Activated CD4-positive, alpha-beta T cell treated with anti-CD3 and anti-CD28 coated beads for 36 hours (primary cell): ENCODE data around the gene LSM12. TPM values are rescaled to one million over a fixed set of nuclear protein-coding genes. Genes with fewer than 3 reads are reported as not detected.
"Not testable (repeated sequence)": the region's sequence is repeated elsewhere in the genome, so short reads cannot be mapped to it uniquely, and the experiment has no call there.

Experiments
- ATAC-seq: fragments of 200-7000 bp; cut with Tn5 transposase; one replicate; pipeline ENCODE4 v1.10.0; 2021; ENCODE audit warnings: mild to moderate bottlenecking, moderate library complexity
- CTCF ChIA-PET: fragments of 350-600 bp; sonication (Branson Sonifier 250); formaldehyde crosslinking; loops from one replicate; lab custom pipeline; 2021; ENCODE audit warnings: antibody characterized with exemption; lab: Charles Lee
- POLR2A ChIA-PET: fragments of 350-600 bp; sonication (Branson Sonifier 250); formaldehyde crosslinking; loops from one replicate; lab custom pipeline; 2021; ENCODE audit warnings: antibody characterized with exemption, inconsistent platforms; lab: Charles Lee
- DNase-seq: peaks from one replicate; pipeline ENCODE4 v3.0.0-alpha.2; 2020
- H3K27ac Mint-ChIP-seq: one replicate; pipeline ENCODE4 v1.8.0; 2021; ENCODE audit warnings: mixed read lengths
- H3K27me3 Mint-ChIP-seq: one replicate; pipeline ENCODE4 v1.8.0; 2021; ENCODE audit warnings: mixed read lengths
- H3K36me3 Mint-ChIP-seq: one replicate; pipeline ENCODE4 v1.8.0; 2021; ENCODE audit warnings: low read depth, mixed read lengths
- H3K4me1 Mint-ChIP-seq: one replicate; pipeline ENCODE4 v1.8.0; 2021; ENCODE audit warnings: mixed read lengths
- H3K4me3 Mint-ChIP-seq: one replicate; pipeline ENCODE4 v1.8.0; 2021; ENCODE audit warnings: mild to moderate bottlenecking, moderate library complexity, mixed read lengths
- H3K9me3 Mint-ChIP-seq: one replicate; pipeline ENCODE4 v1.8.0; 2021; ENCODE audit warnings: low read depth, mixed read lengths
- intact Hi-C, 2 experiments: fragments of 100-400 bp; cut with DNase I in 1 of 2; cut with micrococcal nuclease in 1 of 2; formaldehyde crosslinking; loops; one replicate each; pipeline versions ENCODE4 v1.14.2 to v1.15.1; 2022 to 2024; cut with DNase I, micrococcal nuclease
- total RNA-seq, 2 experiments: library from RNA; stranded (reverse); gene quantifications; one replicate each; pipeline ENCODE4 v1.2.3, GENCODE V29; 2021

LSM12 gene
- total RNA-seq, 2 experiments from 2014 or later: 93.1 to 102 TPM

DNA sequence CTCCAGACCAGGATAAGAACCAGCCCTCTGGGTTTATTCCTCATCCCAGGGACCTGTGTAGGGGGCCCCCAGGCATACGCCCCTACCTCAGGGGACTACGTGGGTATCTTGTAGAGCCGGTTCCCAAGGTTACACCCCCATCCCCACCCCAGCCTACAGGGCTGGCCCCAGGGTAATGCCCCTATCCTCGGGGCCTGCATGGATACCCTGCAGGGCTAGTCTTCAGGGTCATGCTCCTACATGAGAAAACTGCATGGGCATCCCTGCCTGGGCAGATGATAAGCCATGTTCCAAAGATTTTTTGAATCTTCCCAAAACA lies 42.8 kb upstream of the LSM12 start:
- Mint-ChIP-seq H3K9me3 (no peaks in the 10 kb centered on the region), H3K4me3 (no peak overlapping the region), H3K4me1 (peaks cover 13% of the 10 kb centered on the region), H3K36me3 (no peaks in the 10 kb centered on the region), H3K27me3 (no peaks in the 10 kb centered on the region), H3K27ac (no peak overlapping the region)
- DNase-seq (no peak), ATAC-seq (no peak)
- intact Hi-C loops: no loop called here
- CTCF ChIA-PET: interaction anchor here (0.7 to 1.2 kb wide), 2 partner anchors 9 to 14 kb away, joined by 3 read pairs; partner anchors contain the start of gene HDAC5
- POLR2A ChIA-PET: no interaction called here

DNA sequence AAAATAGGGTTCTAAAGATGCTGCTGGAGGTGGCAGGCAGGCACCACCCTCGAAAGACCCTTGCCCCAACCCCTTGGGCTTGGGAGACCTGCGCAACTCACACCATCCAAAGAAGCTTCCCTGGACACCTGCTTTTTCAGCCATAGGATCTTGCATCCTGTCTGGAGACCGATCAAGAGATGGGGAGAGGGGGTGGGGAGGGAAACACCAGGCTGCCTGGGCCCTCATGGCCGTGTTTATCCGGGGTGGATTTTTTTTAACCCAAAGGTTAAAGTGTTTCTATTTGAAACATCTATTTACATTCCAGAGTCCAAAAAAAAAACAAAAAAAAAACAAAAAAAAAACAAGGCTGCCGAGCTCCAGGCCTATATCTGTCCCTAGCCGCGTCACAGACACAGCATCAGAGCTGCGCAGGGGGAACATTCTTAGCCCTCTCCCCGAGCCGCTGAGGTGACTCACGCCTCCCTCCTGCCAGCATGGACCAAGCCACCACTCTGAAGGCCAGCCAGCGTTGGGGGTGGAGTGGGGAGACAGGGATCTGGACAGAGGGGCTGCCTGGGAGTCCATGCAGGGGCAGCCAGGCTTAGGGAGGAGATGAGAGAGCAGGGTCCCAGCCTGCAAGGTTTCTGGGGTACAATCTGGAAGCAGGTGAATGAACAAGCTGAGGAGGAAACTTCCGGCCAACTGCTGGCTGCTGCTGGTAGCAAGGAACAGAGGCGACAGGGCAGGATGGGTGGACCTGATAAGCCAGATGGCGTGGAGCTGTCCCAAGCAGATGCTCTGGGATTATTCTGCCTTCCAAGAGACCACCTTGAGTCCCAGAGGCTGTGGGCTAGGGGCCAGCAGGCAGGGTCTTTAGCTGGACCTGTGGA lies 42.2 kb upstream of the LSM12 start:
- ATAC-seq (no peak), DNase-seq (no peak)
- ChIA-PET CTCF (interaction anchor here (0.7 to 1.2 kb wide), 2 partner anchors 10 to 15 kb away, joined by 3 read pairs; partner anchors contain the start of gene HDAC5), POLR2A (no interaction called here)
- intact Hi-C loops: no loop called here
- no peak overlapping the region for H3K4me3 Mint-ChIP-seq
- H3K36me3 Mint-ChIP-seq: no peaks in the 10 kb centered on the region
- no peaks in the 10 kb centered on the region for H3K9me3 Mint-ChIP-seq
- peaks cover 13% of the 10 kb centered on the region for H3K4me1 Mint-ChIP-seq
- no peak overlapping the region for H3K27ac Mint-ChIP-seq
- no peaks in the 10 kb centered on the region for H3K27me3 Mint-ChIP-seq

DNA sequence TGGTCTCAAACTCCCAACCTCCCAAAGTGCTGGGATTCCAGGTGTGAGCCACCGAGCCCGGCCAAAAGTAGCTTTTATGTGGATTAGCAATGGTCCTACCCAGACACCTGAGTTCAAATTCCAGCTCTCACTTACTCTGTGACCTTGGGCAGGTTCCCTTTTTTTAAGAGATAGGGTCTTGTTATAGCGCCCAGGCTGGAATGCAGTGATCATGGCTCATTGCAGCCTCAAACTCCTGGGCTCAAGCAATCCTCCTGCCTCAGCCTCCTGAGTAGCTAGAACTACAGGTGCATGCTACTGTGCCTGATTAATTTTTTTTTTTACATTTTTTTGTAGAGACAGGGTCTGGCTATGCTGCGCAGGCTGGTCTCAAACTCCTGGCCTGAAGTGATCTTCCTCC lies 40.3 kb upstream of the LSM12 start:
- CTCF ChIA-PET: interaction anchor here (0.7 to 1.7 kb wide), 3 partner anchors 9 to 24 kb away, joined by 3 to 8 read pairs (median 5); no protein-coding TSS in a partner anchor
- no peak overlapping the region for H3K27ac Mint-ChIP-seq
- H3K9me3 Mint-ChIP-seq: no peaks in the 10 kb centered on the region
- H3K4me3 Mint-ChIP-seq: no peak overlapping the region
- ATAC-seq (no peak), DNase-seq (no peak)
- intact Hi-C loops: no loop called here
- no peaks in the 10 kb centered on the region for H3K27me3 Mint-ChIP-seq
- peaks cover 9% of the 10 kb centered on the region for H3K4me1 Mint-ChIP-seq
- peaks cover 2% of the 10 kb centered on the region for H3K36me3 Mint-ChIP-seq
- POLR2A ChIA-PET: no interaction called here

DNA sequence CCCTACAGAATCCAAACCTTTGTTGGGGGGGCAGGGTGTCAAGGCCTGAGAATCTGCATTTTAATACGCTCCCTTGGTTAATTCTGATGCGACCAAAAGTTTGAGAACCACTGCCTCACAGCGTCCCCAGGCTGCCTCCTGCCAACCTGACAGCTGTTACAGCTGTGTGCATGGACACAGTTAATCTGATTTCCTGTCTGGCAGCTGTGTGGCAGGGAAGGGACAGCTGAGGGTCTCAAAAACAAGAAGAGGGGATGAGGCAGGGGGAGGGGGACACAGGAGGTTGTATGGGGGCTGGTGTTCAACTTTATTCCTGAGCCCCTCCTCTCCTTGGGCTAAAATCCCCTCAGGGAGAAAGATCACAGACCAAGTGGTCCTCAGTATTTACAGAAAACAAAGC lies 39.5 kb upstream of the LSM12 start:
- H3K4me1 Mint-ChIP-seq: peaks cover 1% of the 10 kb centered on the region
- intact Hi-C loops: no loop called here
- no peaks in the 10 kb centered on the region for H3K27me3 Mint-ChIP-seq
- no peak for ATAC-seq
- H3K4me3 Mint-ChIP-seq: no peak overlapping the region
- no peaks in the 10 kb centered on the region for H3K9me3 Mint-ChIP-seq
- CTCF ChIA-PET: interaction anchor here (1.4 to 1.7 kb wide), 2 partner anchors 8 to 62 kb away, joined by 5 read pairs; no protein-coding TSS in a partner anchor
- H3K27ac Mint-ChIP-seq: no peak overlapping the region
- no peak for DNase-seq
- POLR2A ChIA-PET: no interaction called here
- peaks cover 2% of the 10 kb centered on the region for H3K36me3 Mint-ChIP-seq

DNA sequence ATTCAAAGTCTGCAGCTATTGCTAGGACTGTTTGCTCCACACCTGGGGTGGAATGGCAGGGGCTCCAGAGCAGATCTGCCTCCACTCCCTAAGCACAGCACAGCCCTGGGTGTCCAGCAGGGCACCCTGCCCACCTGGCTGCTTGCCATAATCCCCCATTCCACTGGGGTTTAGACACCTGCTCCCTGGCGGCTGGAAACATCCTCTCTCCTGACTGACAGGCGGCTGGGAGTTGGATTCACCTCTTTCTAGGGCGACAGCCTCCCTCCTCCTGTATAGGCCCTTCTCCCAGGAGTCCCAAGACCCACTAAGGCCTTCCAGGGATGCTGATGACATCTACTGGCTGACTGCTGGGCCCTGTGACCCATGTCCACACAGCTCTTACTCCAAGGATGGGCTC lies 39.0 kb upstream of the LSM12 start:
- ChIA-PET POLR2A (no interaction called here), CTCF (interaction anchor here (1.4 to 1.7 kb wide), 2 partner anchors 8 to 63 kb away, joined by 5 read pairs; no protein-coding TSS in a partner anchor)
- no peak for DNase-seq
- Mint-ChIP-seq H3K9me3 (no peaks in the 10 kb centered on the region), H3K4me1 (no peaks in the 10 kb centered on the region), H3K4me3 (no peak overlapping the region), H3K36me3 (peaks cover 2% of the 10 kb centered on the region), H3K27me3 (no peaks in the 10 kb centered on the region), H3K27ac (no peak overlapping the region)
- intact Hi-C loops: no loop called here
- ATAC-seq: no peak

DNA sequence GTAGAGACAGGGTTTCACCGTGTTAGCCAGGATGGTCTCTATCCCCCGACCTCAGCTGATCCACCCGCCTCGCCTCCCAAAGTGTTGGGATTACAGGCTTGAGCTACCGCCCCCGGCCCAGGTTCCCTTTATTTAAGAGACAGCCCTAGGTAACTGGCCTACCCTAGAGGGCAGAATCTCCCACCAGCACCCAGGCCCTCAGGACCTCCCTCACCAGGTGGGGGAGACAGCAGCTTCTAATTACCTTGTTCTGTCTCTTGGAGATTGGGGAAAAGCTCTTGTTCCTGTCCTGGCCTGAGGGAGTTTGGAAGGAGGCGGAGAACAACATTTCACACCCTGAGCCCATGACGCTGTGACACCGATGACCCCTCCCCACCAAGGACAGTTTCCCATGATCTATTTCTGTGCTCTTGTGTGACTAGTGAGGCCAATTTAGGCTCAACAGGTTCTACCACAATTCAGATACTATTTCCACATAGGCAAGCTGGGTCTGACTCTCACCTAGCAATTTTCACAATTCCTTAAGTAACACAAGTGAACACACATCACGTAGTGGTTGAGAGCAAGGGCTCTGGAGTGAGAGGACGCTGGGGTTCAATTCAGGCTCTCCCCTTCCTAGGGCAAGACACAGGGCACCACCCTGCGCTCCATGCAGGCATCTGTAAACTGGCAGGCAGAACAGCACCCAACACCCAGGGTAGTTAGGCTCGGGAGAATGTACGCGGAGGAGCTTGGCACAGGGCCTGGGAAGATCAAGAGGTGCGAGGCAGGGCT lies 36.6 kb upstream of the LSM12 start:
- peaks cover 3% of the 10 kb centered on the region for H3K4me1 Mint-ChIP-seq
- intact Hi-C loops: no loop called here
- no peak overlapping the region for H3K27ac Mint-ChIP-seq
- DNase-seq: no peak
- ChIA-PET CTCF (interaction anchor here (0.6 to 1.4 kb wide), 3 partner anchors 13 to 1241 kb away, joined by 3 read pairs; no protein-coding TSS in a partner anchor), POLR2A (interaction anchor here (1.0 kb wide), 1 partner anchor 15 kb away, joined by 6 read pairs; no protein-coding TSS in a partner anchor)
- peaks cover 2% of the 10 kb centered on the region for H3K36me3 Mint-ChIP-seq
- no peaks in the 10 kb centered on the region for H3K9me3 Mint-ChIP-seq
- no peaks in the 10 kb centered on the region for H3K27me3 Mint-ChIP-seq
- no peak for ATAC-seq
- H3K4me3 Mint-ChIP-seq: no peak overlapping the region

DNA sequence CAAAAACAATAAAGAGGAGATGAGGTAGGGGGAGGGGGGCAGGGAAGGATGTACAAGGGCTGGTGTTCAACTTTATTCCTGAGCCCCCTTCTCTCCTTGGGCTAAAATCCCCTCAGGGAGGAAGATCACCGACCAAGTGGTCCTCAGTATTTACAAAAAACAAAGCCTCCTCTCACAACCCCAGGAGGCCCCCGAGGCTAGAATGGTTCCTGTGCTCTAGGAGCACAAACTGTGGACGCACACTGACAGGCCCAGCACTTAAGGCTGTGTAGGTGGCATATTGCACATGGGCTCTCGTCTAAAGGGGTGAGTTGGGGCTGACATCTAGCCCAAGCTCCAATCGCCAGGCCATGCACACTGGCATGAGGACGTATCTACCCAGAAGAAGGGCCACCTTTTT lies 35.4 kb upstream of the LSM12 start:
- CTCF ChIA-PET: interaction anchor here (0.5 to 1.4 kb wide), 3 partner anchors 21 to 66 kb away, joined by 3 to 4 read pairs (median 3); no protein-coding TSS in a partner anchor
- H3K4me1 Mint-ChIP-seq, H3K36me3 Mint-ChIP-seq, intact Hi-C loops, H3K9me3 Mint-ChIP-seq, DNase-seq, H3K27ac Mint-ChIP-seq, ATAC-seq, H3K27me3 Mint-ChIP-seq, H3K4me3 Mint-ChIP-seq, POLR2A ChIA-PET: not testable (repeated sequence)

DNA sequence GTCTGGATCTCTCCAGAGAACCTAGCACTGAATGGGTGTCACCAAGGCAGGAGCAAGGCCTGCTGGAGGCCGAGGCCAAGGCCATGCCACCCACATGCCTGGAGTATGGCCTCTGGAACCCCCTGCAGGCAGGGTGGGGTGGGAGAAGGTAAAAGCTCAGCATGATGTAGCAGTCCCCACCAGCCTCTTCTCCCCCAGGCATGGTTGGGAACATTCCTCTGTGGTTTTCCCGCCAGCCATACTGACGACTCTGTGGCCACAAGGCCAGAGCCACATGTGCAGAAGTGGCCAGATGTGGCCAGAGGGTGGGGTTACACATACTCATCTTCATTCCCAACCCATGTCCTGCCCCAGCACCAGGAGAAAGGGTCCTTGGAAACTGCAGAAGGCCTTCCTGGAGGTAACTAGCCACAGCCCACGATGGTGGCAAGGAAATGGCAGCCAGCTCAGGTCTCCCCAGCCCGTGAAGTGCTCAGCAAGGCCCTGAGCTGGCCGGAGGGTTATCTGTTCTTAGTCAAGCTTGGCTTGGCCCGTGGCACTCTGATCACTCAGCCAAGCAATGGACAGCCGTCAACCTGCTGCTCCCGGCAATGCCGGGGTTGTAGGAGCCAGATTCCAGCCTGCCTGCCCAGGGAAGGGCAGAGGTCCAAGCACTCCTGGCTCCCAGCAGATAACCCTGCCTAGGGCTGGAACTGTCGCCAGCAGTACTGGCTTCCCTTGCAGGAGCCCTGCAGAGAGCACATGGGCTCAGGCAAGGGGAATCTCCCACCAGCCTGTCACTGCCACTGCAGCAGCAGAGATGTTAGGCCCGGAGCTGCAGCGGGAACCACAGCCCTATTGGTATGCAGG lies 30.9 kb upstream of the LSM12 start:
- H3K4me1 Mint-ChIP-seq: peaks cover 13% of the 10 kb centered on the region
- no peaks in the 10 kb centered on the region for H3K9me3 Mint-ChIP-seq
- CTCF ChIA-PET: interaction anchor here (1.0 to 1.3 kb wide), 2 partner anchors 9 to 14 kb away, joined by 3 to 5 read pairs; no protein-coding TSS in a partner anchor
- H3K27me3 Mint-ChIP-seq: no peaks in the 10 kb centered on the region
- H3K36me3 Mint-ChIP-seq: no peaks in the 10 kb centered on the region
- ATAC-seq (no peak), DNase-seq (no peak)
- no peak overlapping the region for H3K27ac Mint-ChIP-seq
- POLR2A ChIA-PET: no interaction called here
- intact Hi-C loops: no loop called here
- no peak overlapping the region for H3K4me3 Mint-ChIP-seq

DNA sequence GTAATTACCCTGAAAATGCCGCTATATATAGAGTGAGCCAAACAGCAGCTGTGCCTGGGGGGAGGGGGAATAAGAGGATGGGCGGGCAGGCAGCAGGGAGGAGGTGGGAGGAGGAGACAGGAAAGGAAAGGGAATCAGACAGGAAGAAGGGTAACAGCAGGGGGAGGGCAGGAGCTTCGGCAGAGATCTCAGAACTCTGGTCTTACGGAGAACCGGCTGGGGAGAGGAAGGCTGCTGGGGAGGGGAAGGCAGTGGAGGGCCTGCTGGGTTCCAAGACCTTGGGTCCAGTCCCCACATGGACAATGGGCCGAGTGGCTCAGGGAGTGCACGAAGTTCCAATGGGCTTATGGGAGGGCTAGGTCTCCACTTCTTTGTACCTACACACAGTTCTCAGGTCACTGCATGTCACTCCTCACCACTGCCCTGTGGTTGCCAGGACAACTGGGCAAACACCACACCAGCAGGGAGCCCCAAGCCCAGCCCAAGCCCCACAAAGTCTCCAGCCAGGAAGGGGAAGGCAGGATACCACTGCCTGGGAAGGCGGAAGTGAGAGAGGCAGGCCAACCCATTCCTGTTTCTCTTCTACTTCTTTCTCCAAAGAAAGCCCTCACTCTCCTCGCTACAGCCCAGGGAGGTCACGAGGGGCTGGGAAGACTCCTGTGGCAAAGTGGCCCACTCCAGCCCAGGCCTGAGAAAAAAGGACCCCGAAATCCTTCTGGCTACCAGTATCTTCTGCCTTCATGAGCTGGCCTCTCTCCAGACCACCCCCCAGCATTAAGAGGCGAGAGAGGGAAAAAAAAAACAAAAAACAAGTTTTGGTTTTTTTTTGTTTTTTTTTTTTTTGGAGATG lies 29.4 kb upstream of the LSM12 start:
- peak overlapping the region; percentile 38 for H3K27ac Mint-ChIP-seq
- peak; percentile 30 for ATAC-seq

DNA sequence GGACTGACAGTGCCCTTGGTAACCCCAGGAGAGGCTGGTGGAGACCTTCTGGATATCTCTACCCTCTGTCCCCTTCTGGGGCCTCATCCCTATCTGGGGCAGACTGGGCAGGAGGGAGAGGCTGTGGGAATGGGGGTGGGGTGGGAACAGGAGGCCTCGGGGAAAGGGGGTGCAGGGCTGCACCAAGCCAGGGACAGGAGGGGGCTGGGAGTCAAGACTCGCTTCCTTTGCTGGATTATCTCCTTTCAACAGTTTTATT lies 28.8 kb upstream of the LSM12 start:
- intact Hi-C loops: no loop called here
- Mint-ChIP-seq H3K4me3 (no peak overlapping the region), H3K27me3 (no peaks in the 10 kb centered on the region), H3K27ac (no peak overlapping the region), H3K9me3 (no peaks in the 10 kb centered on the region), H3K4me1 (peaks cover 13% of the 10 kb centered on the region), H3K36me3 (no peaks in the 10 kb centered on the region)
- CTCF ChIA-PET: no interaction called here
- POLR2A ChIA-PET: no interaction called here
- ATAC-seq (no peak), DNase-seq (no peak)

More for the DNA sequence above, 29.4 kb upstream of the LSM12 start:
- ChIA-PET CTCF (no interaction called here), POLR2A (no interaction called here)
- Mint-ChIP-seq H3K27me3 (no peaks in the 10 kb centered on the region), H3K4me3 (no peak overlapping the region), H3K36me3 (no peaks in the 10 kb centered on the region), H3K4me1 (peaks cover 13% of the 10 kb centered on the region), H3K9me3 (no peaks in the 10 kb centered on the region)
- intact Hi-C loops: no loop called here
- no peak for DNase-seq
